Mesenchymal stem cell (in vitro differentiated cells and primary cell): Measurements from ENCODE around the gene CAPZB.

Experiments used
- DNase-seq: peaks from one replicate; pipeline ENCODE4 v3.0.0-alpha.2; 2013
- H2AFZ ChIP-seq: one replicate; pipeline ENCODE4 v1.6.1; 2013; ENCODE audit warnings: low read depth, mild to moderate bottlenecking, control low read depth, inconsistent platforms, low read length, moderate library complexity
- H2AK5ac ChIP-seq: 2 replicates; pipeline ENCODE4 v1.6.1; 2013; ENCODE audit warnings: low read length, moderate library complexity, mild to moderate bottlenecking, inconsistent platforms; ENCODE audit not compliant: severe bottlenecking
- H2BK120ac ChIP-seq: one replicate; pipeline ENCODE4 v1.6.1; 2013; ENCODE audit warnings: low read depth, mild to moderate bottlenecking, inconsistent platforms, low read length, moderate library complexity
- H2BK12ac ChIP-seq, 2 experiments: one replicate each; pipeline ENCODE4 v1.6.1; 2013; ENCODE audit warnings: inconsistent platforms in 2 of 2, low read length in 2 of 2, mild to moderate bottlenecking in 2 of 2, moderate library complexity in 2 of 2, control low read depth in 1 of 2
- H2BK15ac ChIP-seq: one replicate; pipeline ENCODE4 v1.6.1; 2013; ENCODE audit warnings: mild to moderate bottlenecking, low read depth, inconsistent platforms; ENCODE audit not compliant: poor library complexity, severe bottlenecking
- H2BK5ac ChIP-seq: 2 replicates; pipeline ENCODE4 v1.6.1; 2013; ENCODE audit warnings: low read depth, mild to moderate bottlenecking, low read length, control low read depth, inconsistent platforms; ENCODE audit not compliant: poor library complexity, severe bottlenecking
- H3K14ac ChIP-seq, 2 experiments: one replicate each; pipeline ENCODE4 v1.6.1; 2013; ENCODE audit warnings: inconsistent platforms in 2 of 2, low read length in 2 of 2, control low read depth in 1 of 2, mild to moderate bottlenecking in 1 of 2, moderate library complexity in 1 of 2
- H3K18ac ChIP-seq, 2 experiments: one replicate each; pipeline ENCODE4 v1.6.1; 2013; ENCODE audit warnings: inconsistent platforms in 2 of 2, low read length in 2 of 2, control low read depth in 1 of 2, low read depth in 1 of 2, mild to moderate bottlenecking in 1 of 2
- H3K23ac ChIP-seq, 2 experiments: one replicate each; pipeline ENCODE4 v1.6.1; 2013; ENCODE audit warnings: inconsistent platforms in 2 of 2, low read length in 2 of 2, mild to moderate bottlenecking in 2 of 2, moderate library complexity in 2 of 2, control low read depth in 1 of 2
- H3K27ac ChIP-seq: 2 replicates; pipeline ENCODE4 v1.5.1; 2013; ENCODE audit warnings: mild to moderate bottlenecking, moderate library complexity, low read length, control low read depth, inconsistent platforms; ENCODE audit not compliant: poor library complexity, severe bottlenecking
- H3K27me3 ChIP-seq, 2 experiments: 2 replicates each; pipeline versions ENCODE4 v1.6.1 to v1.7.0; 2013; ENCODE audit warnings: low read length in 2 of 2, mild to moderate bottlenecking in 2 of 2, moderate library complexity in 2 of 2, control low read depth in 1 of 2, inconsistent platforms in 1 of 2; ENCODE audit not compliant: control insufficient read depth in 1 of 2, insufficient read depth in 1 of 2
- H3K36me3 ChIP-seq, 2 experiments: 2 replicates each; pipeline versions ENCODE4 v1.6.1 to v1.7.0; 2013; ENCODE audit warnings: low read length in 2 of 2, control low read depth in 1 of 2, inconsistent platforms in 1 of 2, low read depth in 1 of 2, mild to moderate bottlenecking in 1 of 2; ENCODE audit not compliant: insufficient read depth in 2 of 2, control insufficient read depth in 1 of 2
- H3K4ac ChIP-seq, 2 experiments: one replicate each; pipeline ENCODE4 v1.6.1; 2013; ENCODE audit warnings: inconsistent platforms in 2 of 2, low read length in 2 of 2, mild to moderate bottlenecking in 2 of 2, moderate library complexity in 2 of 2, control low read depth in 1 of 2, low read depth in 1 of 2
- H3K4me1 ChIP-seq: 2 replicates; pipeline ENCODE4 v1.6.1; 2013; ENCODE audit warnings: low read depth, low read length, control low read depth; ENCODE audit not compliant: control insufficient read depth, insufficient read depth
- H3K4me2 ChIP-seq: 2 replicates; pipeline ENCODE4 v1.6.1; 2013; ENCODE audit warnings: low read length, mild to moderate bottlenecking, inconsistent platforms; ENCODE audit not compliant: poor library complexity, severe bottlenecking
- H3K4me3 ChIP-seq, 2 experiments: 2 replicates each; pipeline versions ENCODE4 v1.5.1 to v1.7.0; 2013; ENCODE audit warnings: low read length in 2 of 2, mild to moderate bottlenecking in 2 of 2, control low read depth in 1 of 2, low read depth in 1 of 2; ENCODE audit not compliant: insufficient read depth in 1 of 2
- H3K79me1 ChIP-seq: replicated peaks from 2 replicates; pipeline ENCODE4 v1.6.1; 2013; ENCODE audit warnings: mild to moderate bottlenecking, control low read depth, low read length, inconsistent platforms; ENCODE audit not compliant: poor library complexity, severe bottlenecking
- H3K9ac ChIP-seq: 2 replicates; pipeline ENCODE4 v1.7.0; 2013; ENCODE audit warnings: mild to moderate bottlenecking, low read length, moderate library complexity
- H3K9me3 ChIP-seq: 2 replicates; pipeline ENCODE4 v1.7.0; 2013; ENCODE audit warnings: mild to moderate bottlenecking, low read length; ENCODE audit not compliant: control insufficient read depth
- H4K8ac ChIP-seq: one replicate; pipeline ENCODE4 v1.6.1; 2013; ENCODE audit warnings: inconsistent platforms, mild to moderate bottlenecking, low read length, moderate library complexity
- H4K91ac ChIP-seq: one replicate; pipeline ENCODE4 v1.6.1; 2013; ENCODE audit warnings: mild to moderate bottlenecking, low read length, inconsistent platforms
- WGBS: methylation state at CpG from one replicate; pipeline ENCODE4 v1.1.7; 2013; ENCODE audit warnings: mixed read lengths; 5-methylcytosine and 5-hydroxymethylcytosine counted together

CAPZB gene

DNA sequence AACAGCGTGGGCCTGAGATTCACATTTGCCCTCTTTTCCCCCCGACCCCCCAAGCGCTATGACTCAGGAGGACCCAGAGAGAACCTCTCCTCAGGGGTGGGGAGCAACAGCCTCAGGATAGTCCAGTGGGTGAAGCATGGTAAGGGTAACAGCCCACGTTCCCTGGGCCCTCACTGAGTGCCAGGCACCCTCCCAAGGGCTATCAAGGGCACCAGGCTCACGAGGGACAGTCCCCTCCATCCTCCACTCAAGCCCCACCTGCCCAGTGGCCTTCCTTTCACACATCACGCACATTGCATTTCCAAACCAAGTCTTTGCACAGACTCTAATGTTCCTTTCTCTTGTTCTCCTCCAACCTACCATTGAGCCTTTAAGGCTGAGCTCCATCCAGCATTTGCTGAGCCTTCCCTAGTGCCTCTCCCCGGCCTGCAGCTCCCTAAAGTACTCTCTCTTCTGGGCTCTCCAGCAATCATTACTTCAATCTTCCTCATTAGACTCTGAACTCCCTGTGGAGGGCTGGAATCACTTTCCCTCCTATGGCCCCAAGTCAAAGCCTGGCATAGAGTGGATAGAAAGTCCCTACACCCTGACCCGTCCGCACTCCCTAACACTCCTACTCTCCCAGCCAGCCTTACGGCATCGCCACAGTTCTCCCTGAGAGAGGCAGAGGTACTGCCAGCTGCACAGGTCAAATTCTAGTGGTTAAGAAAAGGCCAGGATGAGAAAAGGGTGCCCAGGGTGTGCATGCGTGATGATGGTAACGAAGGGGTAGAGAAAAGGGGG is 174.4 kb downstream of the CAPZB start:
- H3K36me3 ChIP-seq = peaks cover 37 to 40% of the 10 kb centered on the region in 2 experiments
- peak overlapping the region; percentile 75 for H2AFZ ChIP-seq
- peak overlapping the region; percentile 17 for H3K27ac ChIP-seq
- peak overlapping the region; percentile 78 for H4K8ac ChIP-seq
- H3K9me3 ChIP-seq = no peaks in the 10 kb centered on the region
- WGBS = 61% methylated on average over 11 of the region's 13 CpGs
- H4K91ac ChIP-seq = peak overlapping the region; percentile 45
- H3K4ac ChIP-seq = peak overlapping the region; percentile 15 to 95
- no peak overlapping the region for H2BK5ac ChIP-seq
- peak overlapping the region; percentile 3 for H2BK15ac ChIP-seq
- H2AK5ac ChIP-seq = no peak overlapping the region
- peaks cover 36% of the 10 kb centered on the region for H3K4me1 ChIP-seq
- H3K4me2 ChIP-seq = peak overlapping the region; percentile 94
- H3K14ac ChIP-seq = peak overlapping the region in 1 of 2 experiments; percentile 87
- peak overlapping the region in 1 of 2 experiments; percentile 26 for H2BK12ac ChIP-seq
- no peaks in the 10 kb centered on the region for H3K27me3 ChIP-seq
- no peak overlapping the region for H2BK120ac ChIP-seq
- DNase-seq = peak; percentile 49
- H3K23ac ChIP-seq = peak overlapping the region in 1 of 2 experiments; percentile 41
- peak overlapping the region; percentile 87 to 88 for H3K4me3 ChIP-seq
- peak overlapping the region; percentile 95 to 97 for H3K18ac ChIP-seq
- peak overlapping the region; percentile 89 for H3K9ac ChIP-seq
- peaks cover 47% of the 10 kb centered on the region for H3K79me1 ChIP-seq

DNA sequence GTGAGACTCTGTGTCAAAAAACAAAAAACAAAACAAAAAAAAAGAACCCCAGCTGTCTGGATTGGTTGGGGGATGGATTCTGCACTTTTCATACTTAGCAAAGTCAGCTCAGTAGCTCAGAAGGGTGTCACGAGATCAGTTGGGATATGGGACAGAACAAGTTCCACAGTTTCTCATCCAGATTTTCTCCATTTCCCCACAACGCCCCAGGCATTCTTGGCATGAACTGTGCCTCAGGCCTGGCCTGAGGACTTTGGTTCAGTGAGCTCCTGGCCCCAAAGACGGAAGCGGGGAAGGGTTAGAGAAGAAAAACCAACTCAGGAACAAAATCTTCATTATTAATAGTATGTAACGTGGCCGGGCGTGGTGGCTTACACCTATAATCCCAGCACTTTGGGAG is 175.3 kb downstream of the CAPZB start:
- no peak overlapping the region for H4K91ac ChIP-seq
- H3K79me1 ChIP-seq = peaks cover 48% of the 10 kb centered on the region
- no peak overlapping the region for H3K18ac ChIP-seq
- no peak overlapping the region for H3K27ac ChIP-seq
- no peaks in the 10 kb centered on the region for H3K9me3 ChIP-seq
- H2AK5ac ChIP-seq = no peak overlapping the region
- H3K9ac ChIP-seq = peak overlapping the region; percentile 70
- no peak overlapping the region for H2AFZ ChIP-seq
- peaks cover 27% of the 10 kb centered on the region for H3K4me1 ChIP-seq
- H3K4me3 ChIP-seq = no peak overlapping the region
- 100% methylated on average over 7 of the region's 7 CpGs for WGBS
- no peak overlapping the region for H2BK12ac ChIP-seq
- H3K4ac ChIP-seq = no peak overlapping the region
- H2BK15ac ChIP-seq = no peak overlapping the region
- no peak overlapping the region for H3K4me2 ChIP-seq
- no peak overlapping the region for H2BK5ac ChIP-seq
- no peak for DNase-seq
- H3K14ac ChIP-seq = no peak overlapping the region
- no peak overlapping the region for H2BK120ac ChIP-seq
- H3K23ac ChIP-seq = no peak overlapping the region
- H3K36me3 ChIP-seq = peaks cover 42 to 47% of the 10 kb centered on the region in 2 experiments
- no peak overlapping the region for H4K8ac ChIP-seq
- no peaks in the 10 kb centered on the region for H3K27me3 ChIP-seq

DNA sequence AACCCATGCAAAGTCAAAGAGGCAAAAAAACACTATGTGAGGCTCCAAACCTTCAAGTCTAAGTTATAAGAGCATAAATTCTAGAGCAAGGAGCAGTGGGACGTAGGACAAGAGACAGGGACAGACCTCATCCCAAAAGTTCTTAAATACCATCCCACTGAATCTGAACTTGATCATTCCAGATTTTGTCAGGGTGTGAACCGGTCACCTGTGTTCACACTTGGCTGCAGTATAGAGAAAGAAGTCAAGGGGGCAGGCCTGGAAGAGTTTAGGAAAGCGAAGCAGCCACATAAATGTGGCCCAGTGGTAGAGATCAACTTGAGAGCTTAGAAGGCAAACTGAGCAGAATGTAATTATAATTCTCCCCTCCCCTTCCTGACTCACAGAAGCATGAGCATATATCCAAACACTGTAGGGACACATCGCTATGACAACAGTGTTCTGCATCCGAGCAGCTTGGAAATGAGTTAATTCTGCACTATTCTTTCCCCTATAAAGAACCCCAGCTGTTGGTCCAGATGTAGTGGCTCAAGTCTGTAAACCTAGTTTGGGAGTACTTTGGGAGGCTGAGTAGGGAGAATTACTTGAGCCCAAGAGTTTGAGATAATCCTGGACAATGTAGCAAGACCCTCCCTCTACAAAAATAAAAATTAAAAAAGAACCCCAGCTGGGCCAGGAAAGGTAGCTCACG is 176.1 kb downstream of the CAPZB start:
- Histone ChIP-seq H3K14ac (no peak overlapping the region), H3K9me3 (no peaks in the 10 kb centered on the region), H2AK5ac (no peak overlapping the region), H2BK5ac (no peak overlapping the region), H2BK12ac (no peak overlapping the region), H3K4me3 (no peak overlapping the region), H3K79me1 (peaks cover 44% of the 10 kb centered on the region), H4K91ac (no peak overlapping the region), H3K27me3 (no peaks in the 10 kb centered on the region), H3K4me2 (no peak overlapping the region), H2AFZ (no peak overlapping the region), H4K8ac (no peak overlapping the region), H2BK120ac (no peak overlapping the region), H2BK15ac (no peak overlapping the region), H3K23ac (no peak overlapping the region), H3K27ac (no peak overlapping the region), H3K18ac (no peak overlapping the region), H3K9ac (peak overlapping the region; percentile 70), H3K36me3 (peaks cover 45 to 54% of the 10 kb centered on the region in 2 experiments), H3K4ac (no peak overlapping the region), H3K4me1 (peaks cover 23% of the 10 kb centered on the region)
- WGBS = 94% methylated on average over 5 of the region's 6 CpGs
- peak; percentile 93 for DNase-seq

DNA sequence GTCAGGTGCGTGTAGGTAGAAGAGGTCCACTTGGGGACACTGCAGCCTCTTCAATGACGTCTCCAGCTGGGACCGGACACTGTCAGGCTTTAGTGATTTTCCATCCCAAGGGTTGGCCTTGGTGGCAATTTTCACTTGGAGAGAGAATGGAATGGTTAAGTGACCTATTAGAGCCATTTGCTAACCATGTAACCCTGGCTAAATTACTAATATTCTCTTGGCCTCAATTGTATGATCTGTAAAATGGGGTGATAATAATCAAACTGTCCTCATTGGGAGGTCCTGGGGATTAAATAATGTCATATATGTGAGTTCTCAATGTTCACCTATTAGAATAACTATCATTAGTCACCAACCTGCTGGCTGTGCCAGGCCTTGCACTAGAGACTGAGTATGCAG is 176.8 kb downstream of the CAPZB start:
- no peak overlapping the region for H2BK120ac ChIP-seq
- DNase-seq = no peak
- H3K4me1 ChIP-seq = peaks cover 20% of the 10 kb centered on the region
- H3K4me2 ChIP-seq = no peak overlapping the region
- H3K79me1 ChIP-seq = peaks cover 37% of the 10 kb centered on the region
- no peak overlapping the region for H2AFZ ChIP-seq
- no peaks in the 10 kb centered on the region for H3K9me3 ChIP-seq
- H3K18ac ChIP-seq = no peak overlapping the region
- peak overlapping the region; percentile 70 for H3K9ac ChIP-seq
- no peaks in the 10 kb centered on the region for H3K27me3 ChIP-seq
- no peak overlapping the region for H2AK5ac ChIP-seq
- WGBS = 100% methylated on average over 3 of the region's 3 CpGs
- no peak overlapping the region for H3K14ac ChIP-seq
- no peak overlapping the region for H2BK5ac ChIP-seq
- H4K91ac ChIP-seq = no peak overlapping the region
- H4K8ac ChIP-seq = no peak overlapping the region
- no peak overlapping the region for H3K4me3 ChIP-seq
- no peak overlapping the region for H2BK15ac ChIP-seq
- no peak overlapping the region for H3K23ac ChIP-seq
- peaks cover 45 to 54% of the 10 kb centered on the region in 2 experiments for H3K36me3 ChIP-seq
- no peak overlapping the region for H3K27ac ChIP-seq
- no peak overlapping the region for H2BK12ac ChIP-seq
- H3K4ac ChIP-seq = no peak overlapping the region
